Upper lobe of left lung (tissue), 6 donors: Measurements from ENCODE around the gene CIB4. TPM values are rescaled to one million over a fixed set of nuclear protein-coding genes. Genes with fewer than 3 reads are reported as not detected.
"Not testable (repeated sequence)": the region's sequence is repeated elsewhere in the genome, so short reads cannot be mapped to it uniquely, and the experiment has no call there.

Experiments
- ATAC-seq, 2 donors: fragments of 200-7000 bp; cut with Tn5 transposase; one replicate each; pipeline ENCODE4 v1.9.1; 2022; ENCODE audit warnings: mild to moderate bottlenecking in 2 of 2, moderate library complexity in 2 of 2; ENCODE audit not compliant: low FRiP score in 2 of 2
- DNase-seq, 2 donors: peaks; one replicate each; pipeline ENCODE4 v3.0.0-alpha.2; 2019 to 2020
- H3K27ac ChIP-seq, 4 donors: fragments of 200-600 bp; sonication (generic); one replicate each; pipeline ENCODE4 v1.5.1; 2016 to 2019
- H3K27me3 ChIP-seq, 4 donors: fragments of 200-600 bp; sonication (generic); one replicate each; pipeline ENCODE4 v1.5.1; 2017 to 2019
- H3K36me3 ChIP-seq, 4 donors: fragments of 200-600 bp; sonication (generic); one replicate each; pipeline ENCODE4 v1.5.1; 2016 to 2019
- H3K4me1 ChIP-seq, 4 donors: fragments of 200-600 bp; sonication (generic); one replicate each; pipeline ENCODE4 v1.5.1; 2018 to 2019
- H3K4me3 ChIP-seq, 4 donors: fragments of 200-600 bp; sonication (generic); one replicate each; pipeline ENCODE4 v1.5.1; 2017 to 2019; ENCODE audit warnings: mild to moderate bottlenecking in 2 of 4, moderate library complexity in 1 of 4
- H3K9me3 ChIP-seq, 4 donors: fragments of 200-600 bp; sonication (generic); one replicate each; pipeline ENCODE4 v1.5.1; 2018 to 2019
- EP300 ChIP-seq, 4 donors: sonication (generic); formaldehyde crosslinking; IDR thresholded peaks; one replicate each; pipeline ENCODE4 v1.5.1; 2017; ENCODE audit warnings: antibody characterized with exemption in 4 of 4, control low read depth in 2 of 4
- POLR2A ChIP-seq, 4 donors: fragments of 450-650 bp; IDR thresholded peaks; one replicate each; pipeline ENCODE4 v1.5.1; 2016 to 2017; ENCODE audit warnings: antibody characterized with exemption in 4 of 4, mild to moderate bottlenecking in 2 of 4
- POLR2AphosphoS5 ChIP-seq, 2 donors: sonication (generic); formaldehyde crosslinking; IDR thresholded peaks; one replicate each; pipeline ENCODE4 v1.5.1; 2017; ENCODE audit warnings: antibody characterized with exemption in 2 of 2
- WGBS, 2 donors: methylation state at CpG; one replicate each; pipeline ENCODE4 v1.1.5; 2017 to 2018; 5-methylcytosine and 5-hydroxymethylcytosine counted together
- total RNA-seq, 6 donors: library from RNA; depleted of rRNA in 4 of 6; stranded (reverse); fragments of >200 nt in 4 of 6; gene quantifications; one replicate each; pipeline versions ENCODE4 v1.1.0 to v1.2.1, GENCODE V29; 2016 to 2021
- TF ChIP-seq, protein P1 (sequence below), 6 experiments: fragments of 450-650 bp in 4 of 6; fragments of 200-600 bp in 2 of 6; sonication (generic) in 2 of 6; IDR thresholded peaks; one replicate each; pipeline ENCODE4 v1.5.1; 2016 to 2019; ENCODE audit warnings: antibody characterized with exemption in 6 of 6
- donor health status: DM: no; HTN: no; CAD: no; lungs with moderate emphysema.
- donor health status: DM: no; HTN: yes; CAD: no; lungs with severe emphysema.

The CIB4 gene
- total RNA-seq, 6 donors from 2014 or later = not detected

GRCh38 chr2:26660363-26660962 is 19.3 kb upstream of the CIB4 start:
- H3K4me3 ChIP-seq = no peak overlapping the region
- H3K4me1 ChIP-seq = no peaks in the 10 kb centered on the region
- no peaks in the 10 kb centered on the region for H3K27me3 ChIP-seq
- no peak overlapping the region for H3K27ac ChIP-seq
- peaks cover 0 to 14% (median 5%) of the 10 kb centered on the region in 4 donors for H3K9me3 ChIP-seq
- H3K36me3 ChIP-seq = no peaks in the 10 kb centered on the region
- 86 to 94% methylated on average over 1 of the region's 1 CpG for WGBS, 2 donors
- TF ChIP-seq POLR2AphosphoS5 (IDR thresholded peaks at IDR 0.05) = no peak
- TF ChIP-seq POLR2A (IDR thresholded peaks at IDR 0.05) = no peak
- TF ChIP-seq EP300 (IDR thresholded peaks at IDR 0.05) = no peak
- TF ChIP-seq, protein P1, sequence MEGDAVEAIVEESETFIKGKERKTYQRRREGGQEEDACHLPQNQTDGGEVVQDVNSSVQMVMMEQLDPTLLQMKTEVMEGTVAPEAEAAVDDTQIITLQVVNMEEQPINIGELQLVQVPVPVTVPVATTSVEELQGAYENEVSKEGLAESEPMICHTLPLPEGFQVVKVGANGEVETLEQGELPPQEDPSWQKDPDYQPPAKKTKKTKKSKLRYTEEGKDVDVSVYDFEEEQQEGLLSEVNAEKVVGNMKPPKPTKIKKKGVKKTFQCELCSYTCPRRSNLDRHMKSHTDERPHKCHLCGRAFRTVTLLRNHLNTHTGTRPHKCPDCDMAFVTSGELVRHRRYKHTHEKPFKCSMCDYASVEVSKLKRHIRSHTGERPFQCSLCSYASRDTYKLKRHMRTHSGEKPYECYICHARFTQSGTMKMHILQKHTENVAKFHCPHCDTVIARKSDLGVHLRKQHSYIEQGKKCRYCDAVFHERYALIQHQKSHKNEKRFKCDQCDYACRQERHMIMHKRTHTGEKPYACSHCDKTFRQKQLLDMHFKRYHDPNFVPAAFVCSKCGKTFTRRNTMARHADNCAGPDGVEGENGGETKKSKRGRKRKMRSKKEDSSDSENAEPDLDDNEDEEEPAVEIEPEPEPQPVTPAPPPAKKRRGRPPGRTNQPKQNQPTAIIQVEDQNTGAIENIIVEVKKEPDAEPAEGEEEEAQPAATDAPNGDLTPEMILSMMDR (IDR thresholded peaks at IDR 0.05) = no peak
- DNase-seq (no peak), ATAC-seq (no peak)

GRCh38 chr2:26658691-26659346 is 17.7 kb upstream of the CIB4 start:
- TF ChIP-seq, protein P1 (IDR thresholded peaks at IDR 0.05) = no peak
- no peak for TF ChIP-seq POLR2AphosphoS5 (IDR thresholded peaks at IDR 0.05)
- no peak for TF ChIP-seq EP300 (IDR thresholded peaks at IDR 0.05)
- no peak for TF ChIP-seq POLR2A (IDR thresholded peaks at IDR 0.05)
- DNase-seq = no peak
- ATAC-seq = no peak
- no peak overlapping the region for H3K4me3 ChIP-seq
- H3K36me3 ChIP-seq = no peaks in the 10 kb centered on the region
- H3K27ac ChIP-seq = no peak overlapping the region
- peaks cover 0 to 14% (median 5%) of the 10 kb centered on the region in 4 donors for H3K9me3 ChIP-seq
- H3K4me1 ChIP-seq = peaks cover 0 to 3% (median 0%) of the 10 kb centered on the region in 4 donors
- WGBS, 2 donors = 62 to 66% methylated on average over 6 of the region's 6 CpGs
- H3K27me3 ChIP-seq = no peaks in the 10 kb centered on the region

DNA sequence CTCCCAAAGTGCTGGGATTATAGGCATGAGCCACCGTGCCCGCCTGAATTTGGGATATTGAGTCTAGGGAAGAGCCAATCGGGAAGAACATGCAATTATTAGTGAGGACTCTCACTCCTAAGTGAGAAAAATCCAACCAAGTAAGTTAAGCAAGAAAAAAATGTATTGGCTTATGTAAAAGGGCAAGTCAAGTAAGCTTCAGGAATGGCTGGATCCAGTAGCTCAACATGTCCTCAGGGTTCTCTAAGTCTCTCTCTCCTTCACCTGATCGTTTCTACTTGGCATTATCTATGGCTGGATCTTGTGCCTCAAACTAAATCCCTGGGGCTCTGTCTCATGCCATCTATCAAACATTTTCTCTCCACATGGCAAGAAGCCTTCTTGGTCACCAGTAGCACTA is 16.1 kb upstream of the CIB4 start:
- Histone ChIP-seq H3K9me3 (peaks cover 0 to 14% (median 5%) of the 10 kb centered on the region in 4 donors), H3K27me3 (no peaks in the 10 kb centered on the region), H3K4me1 (peaks cover 8 to 10% (median 9%) of the 10 kb centered on the region in 4 donors), H3K27ac (no peak overlapping the region), H3K4me3 (no peak overlapping the region), H3K36me3 (no peaks in the 10 kb centered on the region)
- 85 to 86% methylated on average over 4 of the region's 4 CpGs for WGBS, 2 donors
- ATAC-seq (no peak), DNase-seq (no peak)
- no peak for TF ChIP-seq EP300 (IDR thresholded peaks at IDR 0.05)
- no peak for TF ChIP-seq POLR2A (IDR thresholded peaks at IDR 0.05)
- TF ChIP-seq, protein P1 (IDR thresholded peaks at IDR 0.05) = no peak
- no peak for TF ChIP-seq POLR2AphosphoS5 (IDR thresholded peaks at IDR 0.05)

GRCh38 chr2:26655611-26656195 is 14.5 kb upstream of the CIB4 start:
- Histone ChIP-seq H3K36me3 (no peaks in the 10 kb centered on the region), H3K4me1 (peaks cover 8 to 13% (median 9%) of the 10 kb centered on the region in 4 donors), H3K27me3 (no peaks in the 10 kb centered on the region), H3K9me3 (peaks cover 0 to 9% (median 4%) of the 10 kb centered on the region in 4 donors), H3K27ac (no peak overlapping the region), H3K4me3 (no peak overlapping the region)
- 86% methylated on average over 9 of the region's 9 CpGs for WGBS, 2 donors
- ATAC-seq (no peak), DNase-seq (no peak)
- TF ChIP-seq POLR2A (IDR thresholded peaks at IDR 0.05) (no peak), EP300 (IDR thresholded peaks at IDR 0.05) (no peak), POLR2AphosphoS5 (IDR thresholded peaks at IDR 0.05) (no peak)
- TF ChIP-seq, protein P1 (IDR thresholded peaks at IDR 0.05) = no peak

- WGBS, 2 donors = 40 to 67% methylated on average over 1 of the region's 1 CpG
- peaks cover 8 to 13% (median 9%) of the 10 kb centered on the region in 4 donors for H3K4me1 ChIP-seq
- H3K9me3 ChIP-seq, H3K27me3 ChIP-seq, H3K36me3 ChIP-seq, H3K27ac ChIP-seq, ATAC-seq, DNase-seq, H3K4me3 ChIP-seq: not testable (repeated sequence)
Observed at GRCh38 chr2:26655120-26655519, 14.0 kb upstream of the CIB4 start.
